Breast epithelium (tissue), 3 donors: ENCODE measurements around the gene NMBR.

ENCODE experiments used
- CTCF ChIP-seq, 3 donors: fragments of 450-650 bp; IDR thresholded peaks; one replicate each; pipeline ENCODE4 v1.5.1; 2016 to 2017; ENCODE audit warnings: antibody characterized with exemption in 3 of 3, mild to moderate bottlenecking in 3 of 3, moderate library complexity in 3 of 3
- POLR2A ChIP-seq: fragments of 450-650 bp; IDR thresholded peaks from one replicate; pipeline ENCODE4 v1.6.1; 2016; ENCODE audit warnings: antibody characterized with exemption, mild to moderate bottlenecking, moderate library complexity
- POLR2AphosphoS5 ChIP-seq, 3 donors: sonication (generic); formaldehyde crosslinking; IDR thresholded peaks; one replicate each; pipeline ENCODE4 v1.6.1; 2017; ENCODE audit warnings: antibody characterized with exemption in 3 of 3

DNA sequence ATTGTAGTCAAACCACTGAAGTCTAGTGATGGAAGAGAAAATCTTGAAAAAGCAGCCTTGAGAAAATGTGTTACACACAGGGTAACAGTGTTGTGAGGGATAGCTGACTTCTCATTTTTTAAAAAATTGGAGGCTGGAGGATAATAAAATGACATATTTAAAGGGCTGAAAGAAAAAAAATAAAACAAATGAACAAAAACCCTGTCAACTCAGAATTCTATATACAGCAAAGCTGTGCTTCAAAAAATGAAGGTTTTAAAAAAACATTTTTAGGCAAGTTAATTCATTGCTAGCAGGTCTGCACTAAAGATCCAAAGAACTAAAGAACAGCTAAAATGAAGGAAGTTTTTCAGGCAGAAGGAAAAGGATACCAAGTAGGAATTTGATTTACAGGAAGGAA is 31.2 kb upstream of the NMBR start:
- TF ChIP-seq CTCF (IDR thresholded peaks at IDR 0.05): no peak
- no peak for TF ChIP-seq POLR2A
- TF ChIP-seq POLR2AphosphoS5 (IDR thresholded peaks at IDR 0.05): no peak
